H1 (cell line): ENCODE results near the gene NELFA. TPM values are rescaled to one million over a fixed set of nuclear protein-coding genes. Genes with fewer than 3 reads are reported as not detected.
A peak's percentile ranks its signal among the peaks of the same experiment; 100 is the strongest.

Source experiments
- CTCF ChIA-PET: fragments of 300-600 bp; sonication (Branson Sonifier 250); formaldehyde crosslinking; loops from one replicate; lab custom pipeline; 2021; ENCODE audit not compliant: partially characterized antibody; lab: Charles Lee
- POLR2A ChIA-PET: fragments of 300-600 bp; sonication (Branson Sonifier 250); formaldehyde crosslinking; loops from one replicate; lab custom pipeline; 2021; ENCODE audit warnings: inconsistent platforms; ENCODE audit not compliant: partially characterized antibody; lab: Charles Lee
- DNase-seq, 2 experiments: peaks; one replicate each; pipeline versions ENCODE4 v3.0.0 to v3.0.0-alpha.2; 2010 to 2022; ENCODE audit warnings: low spot score in 2 of 2, low read depth in 1 of 2, mixed read lengths in 1 of 2
- FAIRE-seq: peaks from 2 replicates; lab custom pipeline; 2011; peaks lifted over from hg19 to GRCh38; lab: Jason Lieb, UNC
- H2AFZ ChIP-seq: 2 replicates; pipeline ENCODE4 v1.8.1; 2012; ENCODE audit warnings: low read length, inconsistent platforms
- H2AK5ac ChIP-seq: 2 replicates; pipeline ENCODE4 v1.6.1; 2013; ENCODE audit warnings: low read depth, low read length
- H2BK120ac ChIP-seq: replicated peaks from 2 replicates; pipeline ENCODE3; 2013; ENCODE audit warnings: low read depth, low read length, inconsistent platforms
- H2BK12ac ChIP-seq: 2 replicates; pipeline ENCODE4 v1.6.1; 2013; ENCODE audit warnings: low read depth, low read length
- H2BK15ac ChIP-seq: 2 replicates; pipeline ENCODE4 v1.6.1; 2013; ENCODE audit warnings: low read length
- H2BK20ac ChIP-seq: 2 replicates; pipeline ENCODE4 v1.6.1; 2013; ENCODE audit warnings: low read length
- H2BK5ac ChIP-seq: 2 replicates; pipeline ENCODE4 v1.6.1; 2013; ENCODE audit warnings: low read depth, low read length
- H3K14ac ChIP-seq: 2 replicates; pipeline ENCODE4 v1.6.1; 2013; ENCODE audit warnings: inconsistent platforms; ENCODE audit not compliant: insufficient read length
- H3K18ac ChIP-seq: 2 replicates; pipeline ENCODE4 v1.6.1; 2013; ENCODE audit warnings: low read length; ENCODE audit errors: extremely low read depth
- H3K23ac ChIP-seq: 2 replicates; pipeline ENCODE4 v1.6.1; 2013; ENCODE audit warnings: inconsistent platforms; ENCODE audit not compliant: insufficient read length
- H3K23me2 ChIP-seq: 2 replicates; pipeline ENCODE4 v1.6.1; 2013; ENCODE audit warnings: low read depth, low read length
- H3K27ac ChIP-seq: 2 replicates; pipeline ENCODE4 v1.6.1; 2011; ENCODE audit warnings: low read depth, low read length, inconsistent platforms
- H3K27me3 ChIP-seq, 4 experiments: replicated peaks in 1 of 4; 1 replicate in 1 of 4; 2 replicates in 3 of 4; pipeline versions ENCODE4 v1.6.1 to v1.8.1; 2011 to 2013; ENCODE audit warnings: low read length in 3 of 4, mild to moderate bottlenecking in 3 of 4, inconsistent platforms in 2 of 4, mixed read lengths in 2 of 4, moderate library complexity in 1 of 4; ENCODE audit not compliant: control insufficient read depth in 3 of 4, insufficient read depth in 3 of 4; ENCODE audit errors: extremely low read depth in 1 of 4
- H3K36me3 ChIP-seq, 4 experiments: 2 replicates each; pipeline versions ENCODE4 v1.6.1 to v1.8.1; 2011 to 2013; ENCODE audit warnings: mild to moderate bottlenecking in 4 of 4, low read length in 3 of 4, moderate library complexity in 2 of 4, control low read depth in 1 of 4, inconsistent platforms in 1 of 4; ENCODE audit not compliant: insufficient read depth in 4 of 4, control insufficient read depth in 2 of 4
- H3K4ac ChIP-seq: replicated peaks from 2 replicates; pipeline ENCODE3; 2013; ENCODE audit warnings: low read length, low read depth, mixed read lengths, inconsistent platforms; ENCODE audit not compliant: insufficient read length
- H3K4me1 ChIP-seq, 4 experiments: replicated peaks in 1 of 4; 1 replicate in 1 of 4; 2 replicates in 3 of 4; pipeline versions ENCODE4 v1.6.1 to v1.8.1; 2011 to 2013; ENCODE audit warnings: low read length in 3 of 4, inconsistent platforms in 2 of 4, mixed read lengths in 1 of 4; ENCODE audit not compliant: insufficient read depth in 4 of 4, control insufficient read depth in 3 of 4
- H3K4me2 ChIP-seq, 2 experiments: 2 replicates each; pipeline versions ENCODE4 v1.6.1 to v1.8.1; 2011 to 2013; ENCODE audit warnings: low read depth in 2 of 2, low read length in 2 of 2, control low read depth in 1 of 2, inconsistent platforms in 1 of 2, mild to moderate bottlenecking in 1 of 2; ENCODE audit not compliant: insufficient read depth in 1 of 2
- H3K4me3 ChIP-seq, 4 experiments: fragments of 200-600, 300-600 bp in 1 of 4; sonication (generic), shearing (Covaris generic), sonication (Bioruptor Twin) in 1 of 4; 2 replicates each; pipeline versions ENCODE4 v1.5.1 to v1.8.1; 2011 to 2016; ENCODE audit warnings: low read length in 4 of 4, low read depth in 3 of 4, control low read depth in 2 of 4, inconsistent platforms in 2 of 4, mild to moderate bottlenecking in 2 of 4, mixed read lengths in 1 of 4, moderate library complexity in 1 of 4; ENCODE audit not compliant: insufficient read depth in 2 of 4; ENCODE audit errors: extremely low read depth in 1 of 4
- H3K56ac ChIP-seq: replicated peaks from 2 replicates; pipeline ENCODE3; 2013; ENCODE audit warnings: low read depth, mild to moderate bottlenecking, mixed read lengths, low read length, inconsistent platforms; ENCODE audit not compliant: insufficient read length
- H3K79me1 ChIP-seq: 2 replicates; pipeline ENCODE4 v1.6.1; 2013; ENCODE audit warnings: low read depth, low read length, control low read depth
- H3K79me2 ChIP-seq, 2 experiments: 2 replicates each; pipeline versions ENCODE4 v1.6.1 to v1.8.1; 2012 to 2013; ENCODE audit warnings: low read length in 2 of 2, mild to moderate bottlenecking in 2 of 2, inconsistent platforms in 1 of 2; ENCODE audit not compliant: insufficient read depth in 2 of 2, control insufficient read depth in 1 of 2
- H3K9ac ChIP-seq, 4 experiments: replicated peaks in 1 of 4; 1 replicate in 1 of 4; 2 replicates in 3 of 4; pipeline versions ENCODE4 v1.6.1 to v1.8.1; 2011 to 2013; ENCODE audit warnings: low read depth in 3 of 4, low read length in 3 of 4, control low read depth in 2 of 4, mild to moderate bottlenecking in 2 of 4, moderate library complexity in 2 of 4, inconsistent platforms in 1 of 4; ENCODE audit errors: extremely low read depth in 1 of 4
- H3K9me3 ChIP-seq, 2 experiments: 2 replicates each; pipeline versions ENCODE4 v1.6.1 to v1.8.1; 2012 to 2013; ENCODE audit warnings: mild to moderate bottlenecking in 2 of 2, moderate library complexity in 2 of 2, control low read depth in 1 of 2, inconsistent platforms in 1 of 2, low read depth in 1 of 2, low read length in 1 of 2, mixed read lengths in 1 of 2; ENCODE audit not compliant: insufficient read depth in 2 of 2
- H4K20me1 ChIP-seq, 2 experiments: replicated peaks in 1 of 2; 2 replicates each; pipeline versions ENCODE3 to v1.8.1; 2011 to 2013; ENCODE audit warnings: inconsistent platforms in 2 of 2, low read length in 2 of 2, mild to moderate bottlenecking in 1 of 2; ENCODE audit not compliant: insufficient read depth in 2 of 2, control insufficient read depth in 1 of 2
- H4K5ac ChIP-seq: 2 replicates; pipeline ENCODE4 v1.6.1; 2013; ENCODE audit warnings: low read length, low read depth, mixed read lengths, inconsistent platforms; ENCODE audit not compliant: insufficient read length
- H4K8ac ChIP-seq: 2 replicates; pipeline ENCODE4 v1.8.0; 2013; ENCODE audit warnings: mild to moderate bottlenecking, moderate library complexity, low read length, inconsistent platforms; ENCODE audit not compliant: insufficient read depth; ENCODE audit errors: extremely low read depth
- H4K91ac ChIP-seq: replicated peaks from 2 replicates; pipeline ENCODE3; 2013; ENCODE audit warnings: low read length, mixed read lengths, inconsistent platforms; ENCODE audit not compliant: insufficient read length
- ASH2L ChIP-seq: fragments of 200-600, 300-600 bp; sonication (generic); IDR thresholded peaks from one replicate; pipeline ENCODE4 v1.7.1; 2017; ENCODE audit warnings: low read length
- ATF2 ChIP-seq: IDR thresholded peaks from 2 replicates; pipeline ENCODE4 v1.6.1; 2012; ENCODE audit warnings: low read length, inconsistent platforms
- EGR1 ChIP-seq: IDR thresholded peaks from 2 replicates; pipeline ENCODE4 v1.6.1; 2011; ENCODE audit warnings: low read depth, low read length, borderline replicate concordance
- GABPA ChIP-seq: IDR thresholded peaks from 2 replicates; pipeline ENCODE4 v1.6.1; 2011; ENCODE audit warnings: mild to moderate bottlenecking, low read length, moderate library complexity, borderline replicate concordance; ENCODE audit not compliant: insufficient read depth
- GTF2F1 ChIP-seq: IDR thresholded peaks from 2 replicates; pipeline ENCODE4 v1.6.1; 2012; ENCODE audit warnings: low read depth, low read length, improper control_type of control experiment, borderline replicate concordance
- MAX ChIP-seq: IDR thresholded peaks from 2 replicates; pipeline ENCODE4 v1.6.1; 2012; ENCODE audit warnings: inconsistent platforms
- RFX5 ChIP-seq: IDR thresholded peaks from 2 replicates; pipeline ENCODE4 v1.6.1; 2011; ENCODE audit warnings: low read depth, low read length, improper control_type of control experiment, borderline replicate concordance
- RNF2 ChIP-seq: fragments of 200-900, 300-1000 bp; sonication (generic); IDR thresholded peaks from 2 replicates; pipeline ENCODE4 v1.7.1; 2016; ENCODE audit warnings: borderline replicate concordance, low read depth, mild to moderate bottlenecking, antibody characterized with exemption, low read length; ENCODE audit not compliant: poor library complexity, severe bottlenecking; ENCODE audit errors: missing control alignments
- SP1 ChIP-seq: IDR thresholded peaks from 2 replicates; pipeline ENCODE4 v1.6.1; 2011; ENCODE audit warnings: low read depth, low read length
- SP2 ChIP-seq: IDR thresholded peaks from 2 replicates; pipeline ENCODE4 v1.6.1; 2012; ENCODE audit warnings: mild to moderate bottlenecking, low read length, inconsistent platforms
- WGBS, 2 experiments: shearing (Covaris generic) in 1 of 2; methylation state at CpG; one replicate each; pipeline versions ENCODE4 v1.1.6 to v1.1.7; 2013 to 2015; ENCODE audit warnings: low lambda C conversion rate in 2 of 2, mixed read lengths in 2 of 2, inconsistent platforms in 1 of 2, low coverage in 1 of 2, missing lambda C conversion rate in 1 of 2; ENCODE audit not compliant: insufficient replicate concordance in 2 of 2, insufficient coverage in 1 of 2, insufficient read length in 1 of 2; ENCODE audit errors: extremely low coverage in 1 of 2, missing lambda C conversion rate in 1 of 2; 5-methylcytosine and 5-hydroxymethylcytosine counted together
- polyA plus RNA-seq, 7 experiments: library from polyadenylated mRNA; depleted of rRNA in 3 of 7; stranded (reverse) in 5 of 7; unstranded in 2 of 7; fragments of >200 nt in 5 of 7; fragments of 200-250 nt in 2 of 7; gene quantifications; 1 replicate in 5 of 7; 2 replicates in 1 of 7; 4 replicates in 1 of 7; pipeline versions ENCODE4 v1.2.1 to v1.2.3, GENCODE V29; 2011 to 2013; ENCODE audit warnings: missing spikeins in 2 of 7, mixed read lengths in 2 of 7
- total RNA-seq: library from RNA; stranded (reverse); fragmentation: NEBNext Ultra II Directional; extraction: Animal tissue kit (Norgen Biotek cat#: 25700); gene quantifications from 2 replicates; pipeline ENCODE4 v1.2.1, GENCODE V29; 2021

Gene NELFA
- total and polyA plus RNA-seq, 2 of the 8 experiments (the other 6 are each of a cell fraction or from before 2014, with no cell fraction given) = 41.8 to 57.5 TPM

GRCh38 chr4:1983053-1983845, 25.5 kb downstream of the NELFA start:
- H2BK15ac ChIP-seq = no peak overlapping the region
- H4K5ac ChIP-seq = no peak overlapping the region
- DNase-seq = no peak
- H3K4ac ChIP-seq = no peak overlapping the region
- H4K20me1 ChIP-seq = peaks cover 2 to 29% of the 10 kb centered on the region in 2 experiments
- H2BK120ac ChIP-seq = no peak overlapping the region
- H3K56ac ChIP-seq = no peak overlapping the region
- no peak for FAIRE-seq
- no peaks in the 10 kb centered on the region for H3K23me2 ChIP-seq
- no peak overlapping the region for H3K23ac ChIP-seq
- no peak overlapping the region for H2AFZ ChIP-seq
- H3K4me2 ChIP-seq = no peak overlapping the region
- H3K79me1 ChIP-seq = no peaks in the 10 kb centered on the region
- H2BK5ac ChIP-seq = no peak overlapping the region
- H3K36me3 ChIP-seq = peaks cover 27 to 79% (median 58%) of the 10 kb centered on the region in 4 experiments
- H3K4me3 ChIP-seq = no peak overlapping the region
- no peak overlapping the region for H2BK20ac ChIP-seq
- H4K8ac ChIP-seq = 0 out of 2 replicates have a peak overlapping the region, but pooled peaks have one; percentile 35
- no peak overlapping the region for H3K9ac ChIP-seq
- ChIA-PET CTCF (interaction anchor here (0.6 to 1.7 kb wide), 2 partner anchors 10 to 82 kb away, joined by 3 to 6 read pairs; no protein-coding TSS in a partner anchor), POLR2A (no interaction called here)
- H3K14ac ChIP-seq = no peak overlapping the region
- H2AK5ac ChIP-seq = no peak overlapping the region
- H2BK12ac ChIP-seq = no peak overlapping the region
- no peak overlapping the region for H3K27ac ChIP-seq
- H3K79me2 ChIP-seq = no peaks in the 10 kb centered on the region
- H3K4me1 ChIP-seq = no peaks in the 10 kb centered on the region; a peak in 1 of 7 replicates
- no peaks in the 10 kb centered on the region for H3K9me3 ChIP-seq
- 94% methylated on average over 34 of the region's 34 CpGs; no CpG with 5 or more reads in 1 of the 2 experiments for WGBS, 2 experiments
- no peak overlapping the region for H3K18ac ChIP-seq
- H4K91ac ChIP-seq = no peak overlapping the region
- no peaks in the 10 kb centered on the region for H3K27me3 ChIP-seq
- TF ChIP-seq RFX5 (no peak), EGR1 (no peak), SP1 (no peak), GTF2F1 (no peak), ASH2L (no peak), MAX (no peak), GABPA (no peak), SP2 (no peak), ATF2 (no peak), RNF2 (no peak)
